Endodermal cell (in vitro differentiated cells): ENCODE data around the gene CDR2L. TPM values are rescaled to one million over a fixed set of nuclear protein-coding genes. Genes with fewer than 3 reads are reported as not detected.

ENCODE experiments used
- DNase-seq: peaks from one replicate; pipeline ENCODE4 v3.0.0-alpha.2; 2017
- H3K27ac ChIP-seq: 2 replicates; pipeline ENCODE4 v1.5.1; 2013; ENCODE audit warnings: mild to moderate bottlenecking, low read depth, low read length, moderate library complexity
- H3K27me3 ChIP-seq: 2 replicates; pipeline ENCODE4 v1.6.1; 2013; ENCODE audit warnings: mild to moderate bottlenecking, low read length, moderate library complexity; ENCODE audit not compliant: insufficient read depth, control insufficient read depth, poor library complexity, severe bottlenecking
- H3K36me3 ChIP-seq: 2 replicates; pipeline ENCODE4 v1.7.0; 2013; ENCODE audit warnings: mild to moderate bottlenecking, low read length, moderate library complexity; ENCODE audit not compliant: control insufficient read depth, insufficient read depth
- H3K4me1 ChIP-seq: one replicate; pipeline ENCODE4 v1.7.0; 2013; ENCODE audit warnings: low read length; ENCODE audit not compliant: control insufficient read depth, insufficient read depth
- H3K4me3 ChIP-seq: 2 replicates; pipeline ENCODE4 v1.5.1; 2013; ENCODE audit warnings: mild to moderate bottlenecking, low read length, moderate library complexity
- H3K9ac ChIP-seq: 2 replicates; pipeline ENCODE4 v1.6.1; 2013; ENCODE audit warnings: mild to moderate bottlenecking, low read length, moderate library complexity; ENCODE audit not compliant: poor library complexity, severe bottlenecking; ENCODE audit errors: extremely low read depth
- H3K9me3 ChIP-seq: 2 replicates; pipeline ENCODE4 v1.6.1; 2013; ENCODE audit warnings: mild to moderate bottlenecking, low read length, moderate library complexity; ENCODE audit not compliant: control insufficient read depth
- H3K27ac Mint-ChIP-seq: 2 replicates; pipeline ENCODE4 v1.8.0; 2020; ENCODE audit warnings: mixed read lengths
- H3K27me3 Mint-ChIP-seq: 2 replicates; pipeline ENCODE4 v1.8.0; 2021; ENCODE audit warnings: mild to moderate bottlenecking, mixed read lengths; ENCODE audit not compliant: insufficient read depth
- H3K36me3 Mint-ChIP-seq: 2 replicates; pipeline ENCODE4 v1.8.0; 2020; ENCODE audit warnings: low read depth, mixed read lengths
- H3K4me1 Mint-ChIP-seq: 2 replicates; pipeline ENCODE4 v1.8.0; 2020; ENCODE audit warnings: mixed read lengths
- H3K4me3 Mint-ChIP-seq: 2 replicates; pipeline ENCODE4 v1.8.0; 2020; ENCODE audit warnings: mild to moderate bottlenecking, moderate library complexity, mixed read lengths
- H3K9me3 Mint-ChIP-seq: 2 replicates; pipeline ENCODE4 v1.8.0; 2020; ENCODE audit warnings: mild to moderate bottlenecking, mixed read lengths
- CTCF ChIP-seq: fragments of 200-600 bp; sonication (generic); conservative IDR thresholded peaks from 2 replicates; pipeline ENCODE4 v1.5.0; 2021; ENCODE audit warnings: antibody characterized with exemption, mild to moderate bottlenecking
- WGBS, 2 experiments: methylation state at CpG; one replicate each; pipeline versions ENCODE4 v1.1.5 to v1.1.7; 2013; ENCODE audit warnings: missing lambda C conversion rate in 2 of 2, mixed read lengths in 1 of 2; ENCODE audit not compliant: insufficient coverage in 1 of 2, insufficient read length in 1 of 2; 5-methylcytosine and 5-hydroxymethylcytosine counted together
- total RNA-seq, 2 donors: library from RNA; stranded (reverse); fragmentation: NEBNext Ultra II Directional in 1 of 2; extraction: Animal tissue kit (Norgen Biotek cat#: 25700) in 1 of 2; gene quantifications; 2 replicates in 1 of 2; 3 replicates in 1 of 2; pipeline ENCODE4 v1.2.1, GENCODE V29; 2021

CDR2L gene
- total RNA-seq, 2 donors from 2014 or later = 20.4 to 23.6 TPM

GRCh38 chr17:74954665-74955421 lies 32.6 kb upstream of the CDR2L start:
- H3K4me3 Mint-ChIP-seq = no peak overlapping the region
- H3K27me3 ChIP-seq = peaks cover 18% of the 10 kb centered on the region

GRCh38 chr17:74956093-74956492 lies 31.3 kb upstream of the CDR2L start:
- no peak for TF ChIP-seq CTCF

More at GRCh38 chr17:74954665-74955421, 32.6 kb upstream of the CDR2L start:
- Histone ChIP-seq H3K36me3 (no peaks in the 10 kb centered on the region), H3K27ac (no peak overlapping the region), H3K9me3 (no peaks in the 10 kb centered on the region), H3K4me1 (no peaks in the 10 kb centered on the region), H3K4me3 (no peak overlapping the region), H3K9ac (no peak overlapping the region)
- H3K4me1 Mint-ChIP-seq = no peaks in the 10 kb centered on the region
- no peaks in the 10 kb centered on the region for H3K36me3 Mint-ChIP-seq
- no peaks in the 10 kb centered on the region for H3K9me3 Mint-ChIP-seq
- no peak for TF ChIP-seq CTCF
- peaks cover 34% of the 10 kb centered on the region for H3K27me3 Mint-ChIP-seq
- 73 to 74% methylated on average over 11 to 13 of the region's 13 CpGs for WGBS, 2 experiments
- H3K27ac Mint-ChIP-seq = no peak overlapping the region
- DNase-seq = no peak

GRCh38 chr17:74957935-74958740 lies 29.3 kb upstream of the CDR2L start:
- no peak overlapping the region for H3K9ac ChIP-seq
- Mint-ChIP-seq H3K27me3 (peaks cover 33% of the 10 kb centered on the region), H3K27ac (no peak overlapping the region), H3K36me3 (no peaks in the 10 kb centered on the region), H3K4me3 (no peak overlapping the region), H3K9me3 (no peaks in the 10 kb centered on the region), H3K4me1 (peaks cover 1% of the 10 kb centered on the region)
- 35 to 53% methylated on average over 15 to 33 of the region's 33 CpGs for WGBS, 2 experiments
- H3K4me3 ChIP-seq = no peak overlapping the region
- peak; percentile 96 for TF ChIP-seq CTCF
- H3K9me3 ChIP-seq = no peaks in the 10 kb centered on the region
- H3K36me3 ChIP-seq = no peaks in the 10 kb centered on the region
- H3K27ac ChIP-seq = no peak overlapping the region
- H3K27me3 ChIP-seq = peaks cover 26% of the 10 kb centered on the region
- H3K4me1 ChIP-seq = no peaks in the 10 kb centered on the region
- peak; percentile 99 for DNase-seq

More at GRCh38 chr17:74956093-74956492, 31.3 kb upstream of the CDR2L start:
- H3K36me3 Mint-ChIP-seq = no peaks in the 10 kb centered on the region
- DNase-seq = no peak
- H3K9ac ChIP-seq = no peak overlapping the region
- no peaks in the 10 kb centered on the region for H3K9me3 Mint-ChIP-seq
- H3K4me1 ChIP-seq = no peaks in the 10 kb centered on the region
- no peak overlapping the region for H3K4me3 ChIP-seq
- no peak overlapping the region for H3K27ac ChIP-seq
- H3K27me3 Mint-ChIP-seq = peaks cover 37% of the 10 kb centered on the region
- no peak overlapping the region for H3K4me3 Mint-ChIP-seq
- no peaks in the 10 kb centered on the region for H3K36me3 ChIP-seq
- 64 to 80% methylated on average over 3 to 4 of the region's 4 CpGs for WGBS, 2 experiments
- peaks cover 26% of the 10 kb centered on the region for H3K27me3 ChIP-seq
- H3K9me3 ChIP-seq = no peaks in the 10 kb centered on the region
- no peaks in the 10 kb centered on the region for H3K4me1 Mint-ChIP-seq
- H3K27ac Mint-ChIP-seq = no peak overlapping the region
